ENCODE data around the gene POLR2E.

GRCh38 chr19:1132552-1133383 is 37.6 kb upstream of the POLR2E start:
- TF ChIP-seq SP1 (IDR thresholded peaks at IDR 0.05): no peak
- TF ChIP-seq, protein P1, sequence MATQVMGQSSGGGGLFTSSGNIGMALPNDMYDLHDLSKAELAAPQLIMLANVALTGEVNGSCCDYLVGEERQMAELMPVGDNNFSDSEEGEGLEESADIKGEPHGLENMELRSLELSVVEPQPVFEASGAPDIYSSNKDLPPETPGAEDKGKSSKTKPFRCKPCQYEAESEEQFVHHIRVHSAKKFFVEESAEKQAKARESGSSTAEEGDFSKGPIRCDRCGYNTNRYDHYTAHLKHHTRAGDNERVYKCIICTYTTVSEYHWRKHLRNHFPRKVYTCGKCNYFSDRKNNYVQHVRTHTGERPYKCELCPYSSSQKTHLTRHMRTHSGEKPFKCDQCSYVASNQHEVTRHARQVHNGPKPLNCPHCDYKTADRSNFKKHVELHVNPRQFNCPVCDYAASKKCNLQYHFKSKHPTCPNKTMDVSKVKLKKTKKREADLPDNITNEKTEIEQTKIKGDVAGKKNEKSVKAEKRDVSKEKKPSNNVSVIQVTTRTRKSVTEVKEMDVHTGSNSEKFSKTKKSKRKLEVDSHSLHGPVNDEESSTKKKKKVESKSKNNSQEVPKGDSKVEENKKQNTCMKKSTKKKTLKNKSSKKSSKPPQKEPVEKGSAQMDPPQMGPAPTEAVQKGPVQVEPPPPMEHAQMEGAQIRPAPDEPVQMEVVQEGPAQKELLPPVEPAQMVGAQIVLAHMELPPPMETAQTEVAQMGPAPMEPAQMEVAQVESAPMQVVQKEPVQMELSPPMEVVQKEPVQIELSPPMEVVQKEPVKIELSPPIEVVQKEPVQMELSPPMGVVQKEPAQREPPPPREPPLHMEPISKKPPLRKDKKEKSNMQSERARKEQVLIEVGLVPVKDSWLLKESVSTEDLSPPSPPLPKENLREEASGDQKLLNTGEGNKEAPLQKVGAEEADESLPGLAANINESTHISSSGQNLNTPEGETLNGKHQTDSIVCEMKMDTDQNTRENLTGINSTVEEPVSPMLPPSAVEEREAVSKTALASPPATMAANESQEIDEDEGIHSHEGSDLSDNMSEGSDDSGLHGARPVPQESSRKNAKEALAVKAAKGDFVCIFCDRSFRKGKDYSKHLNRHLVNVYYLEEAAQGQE (IDR thresholded peaks at IDR 0.05): no peak
- TF ChIP-seq FOXA2 (IDR thresholded peaks at IDR 0.05): no peak
- TF ChIP-seq, protein P2, sequence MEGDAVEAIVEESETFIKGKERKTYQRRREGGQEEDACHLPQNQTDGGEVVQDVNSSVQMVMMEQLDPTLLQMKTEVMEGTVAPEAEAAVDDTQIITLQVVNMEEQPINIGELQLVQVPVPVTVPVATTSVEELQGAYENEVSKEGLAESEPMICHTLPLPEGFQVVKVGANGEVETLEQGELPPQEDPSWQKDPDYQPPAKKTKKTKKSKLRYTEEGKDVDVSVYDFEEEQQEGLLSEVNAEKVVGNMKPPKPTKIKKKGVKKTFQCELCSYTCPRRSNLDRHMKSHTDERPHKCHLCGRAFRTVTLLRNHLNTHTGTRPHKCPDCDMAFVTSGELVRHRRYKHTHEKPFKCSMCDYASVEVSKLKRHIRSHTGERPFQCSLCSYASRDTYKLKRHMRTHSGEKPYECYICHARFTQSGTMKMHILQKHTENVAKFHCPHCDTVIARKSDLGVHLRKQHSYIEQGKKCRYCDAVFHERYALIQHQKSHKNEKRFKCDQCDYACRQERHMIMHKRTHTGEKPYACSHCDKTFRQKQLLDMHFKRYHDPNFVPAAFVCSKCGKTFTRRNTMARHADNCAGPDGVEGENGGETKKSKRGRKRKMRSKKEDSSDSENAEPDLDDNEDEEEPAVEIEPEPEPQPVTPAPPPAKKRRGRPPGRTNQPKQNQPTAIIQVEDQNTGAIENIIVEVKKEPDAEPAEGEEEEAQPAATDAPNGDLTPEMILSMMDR (IDR thresholded peaks at IDR 0.05; ENCODE audit: low read depth, low read length, missing input control): no peak
- TF ChIP-seq MAX (IDR thresholded peaks at IDR 0.05): no peak
- no peak for TF ChIP-seq TAF1 (conservative IDR thresholded peaks at IDR 0.05)
- TF ChIP-seq, protein P3, sequence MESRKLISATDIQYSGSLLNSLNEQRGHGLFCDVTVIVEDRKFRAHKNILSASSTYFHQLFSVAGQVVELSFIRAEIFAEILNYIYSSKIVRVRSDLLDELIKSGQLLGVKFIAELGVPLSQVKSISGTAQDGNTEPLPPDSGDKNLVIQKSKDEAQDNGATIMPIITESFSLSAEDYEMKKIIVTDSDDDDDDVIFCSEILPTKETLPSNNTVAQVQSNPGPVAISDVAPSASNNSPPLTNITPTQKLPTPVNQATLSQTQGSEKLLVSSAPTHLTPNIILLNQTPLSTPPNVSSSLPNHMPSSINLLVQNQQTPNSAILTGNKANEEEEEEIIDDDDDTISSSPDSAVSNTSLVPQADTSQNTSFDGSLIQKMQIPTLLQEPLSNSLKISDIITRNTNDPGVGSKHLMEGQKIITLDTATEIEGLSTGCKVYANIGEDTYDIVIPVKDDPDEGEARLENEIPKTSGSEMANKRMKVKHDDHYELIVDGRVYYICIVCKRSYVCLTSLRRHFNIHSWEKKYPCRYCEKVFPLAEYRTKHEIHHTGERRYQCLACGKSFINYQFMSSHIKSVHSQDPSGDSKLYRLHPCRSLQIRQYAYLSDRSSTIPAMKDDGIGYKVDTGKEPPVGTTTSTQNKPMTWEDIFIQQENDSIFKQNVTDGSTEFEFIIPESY (IDR thresholded peaks at IDR 0.05): no peak
- TF ChIP-seq, protein P4, sequence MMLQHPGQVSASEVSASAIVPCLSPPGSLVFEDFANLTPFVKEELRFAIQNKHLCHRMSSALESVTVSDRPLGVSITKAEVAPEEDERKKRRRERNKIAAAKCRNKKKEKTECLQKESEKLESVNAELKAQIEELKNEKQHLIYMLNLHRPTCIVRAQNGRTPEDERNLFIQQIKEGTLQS (IDR thresholded peaks at IDR 0.05): no peak
- TF ChIP-seq JUND (IDR thresholded peaks at IDR 0.05): no peak
- no peak for TF ChIP-seq EGR1 (IDR thresholded peaks at IDR 0.05; ENCODE audit: low read depth in 2 of 2)
- no peak for TF ChIP-seq HNF4A (conservative IDR thresholded peaks at IDR 0.05)
- TF ChIP-seq RAD21 (IDR thresholded peaks at IDR 0.05): no peak
- TF ChIP-seq RXRA (IDR thresholded peaks at IDR 0.05): no peak
- TF ChIP-seq YY1 (IDR thresholded peaks at IDR 0.05): no peak
